Smooth muscle cell (in vitro differentiated cells): Measurements from ENCODE around the gene KCNJ1. TPM values are rescaled to one million over a fixed set of nuclear protein-coding genes. Genes with fewer than 3 reads are reported as not detected.

Experiments
- DNase-seq: peaks from one replicate; lab custom pipeline; 2025; ENCODE audit not compliant: unreplicated experiment; lab: John Stamatoyannopoulos, UW
- H2AFZ ChIP-seq: fragments of 200-600 bp; sonication (generic); 2 replicates; pipeline ENCODE4 v1.6.0; 2016; ENCODE audit warnings: antibody characterized with exemption, low read depth, mild to moderate bottlenecking
- H3F3A ChIP-seq: fragments of 200-600 bp; sonication (generic); 2 replicates; pipeline ENCODE4 v1.6.0; 2017; ENCODE audit warnings: antibody characterized with exemption, low read depth
- H3K27ac ChIP-seq: fragments of 200-600 bp; sonication (generic); 2 replicates; pipeline ENCODE4 v1.5.1; 2016; ENCODE audit warnings: low read depth, mild to moderate bottlenecking
- H3K27me3 ChIP-seq: fragments of 200-600 bp; sonication (generic); 2 replicates; pipeline ENCODE4 v1.6.1; 2016; ENCODE audit warnings: low read depth, mild to moderate bottlenecking
- H3K36me3 ChIP-seq: fragments of 200-600 bp; sonication (generic); 2 replicates; pipeline ENCODE4 v1.5.1; 2016; ENCODE audit warnings: low read depth
- H3K4me1 ChIP-seq: fragments of 200-600 bp; sonication (generic); 2 replicates; pipeline ENCODE4 v1.5.1; 2016; ENCODE audit warnings: low read depth
- H3K4me2 ChIP-seq: fragments of 200-600 bp; sonication (generic); 2 replicates; pipeline ENCODE4 v1.6.0; 2016; ENCODE audit warnings: mild to moderate bottlenecking
- H3K4me3 ChIP-seq: fragments of 200-600 bp; sonication (generic); 2 replicates; pipeline ENCODE4 v1.5.1; 2016; ENCODE audit warnings: mild to moderate bottlenecking
- H3K79me2 ChIP-seq: fragments of 200-600 bp; sonication (generic); 2 replicates; pipeline ENCODE4 v1.6.0; 2016; ENCODE audit warnings: low read depth, mild to moderate bottlenecking
- H3K9ac ChIP-seq: fragments of 200-600 bp; sonication (generic); 2 replicates; pipeline ENCODE4 v1.6.0; 2016; ENCODE audit warnings: low read depth
- H3K9me3 ChIP-seq: fragments of 200-600 bp; sonication (generic); replicated peaks from 2 replicates; pipeline ENCODE4 v1.5.1; 2016; ENCODE audit warnings: low read depth
- H4K20me1 ChIP-seq: fragments of 200-600 bp; sonication (generic); 2 replicates; pipeline ENCODE4 v1.6.0; 2016; ENCODE audit warnings: low read depth
- CTCF ChIP-seq: fragments of 200-600 bp; sonication (generic); IDR thresholded peaks from 2 replicates; pipeline ENCODE4 v1.5.1; 2017; ENCODE audit warnings: borderline replicate concordance, mild to moderate bottlenecking, antibody characterized with exemption; ENCODE audit not compliant: insufficient read depth, poor library complexity, severe bottlenecking
- WGBS: methylation state at CpG from one replicate; pipeline ENCODE4 v1.1.7; 2016; ENCODE audit warnings: low lambda C conversion rate; 5-methylcytosine and 5-hydroxymethylcytosine counted together
- polyA plus RNA-seq: library from polyadenylated mRNA; unstranded; fragments of >200 nt; fragmentation: Nextera tagmentation; extraction: Ambion mirVana; gene quantifications from 2 replicates; pipeline ENCODE4 v1.2.1, GENCODE V29; 2016
- total RNA-seq: library from RNA; depleted of rRNA; stranded (reverse); fragments of >200 nt; gene quantifications from 2 replicates; pipeline ENCODE4 v1.2.3, GENCODE V29; 2014

The KCNJ1 gene
- total and polyA plus RNA-seq, 2 experiments from 2014 or later: 0.99 TPM; not detected in 1

GRCh38 chr11:128895526-128895925 lies 28.4 kb upstream of the KCNJ1 start:
- Histone ChIP-seq H3K79me2 (no peaks in the 10 kb centered on the region), H3K4me3 (no peak overlapping the region), H3K9ac (no peak overlapping the region), H2AFZ (no peak overlapping the region), H4K20me1 (no peaks in the 10 kb centered on the region), H3K36me3 (no peaks in the 10 kb centered on the region), H3F3A (no peaks in the 10 kb centered on the region), H3K9me3 (no peaks in the 10 kb centered on the region), H3K4me1 (peaks cover 15% of the 10 kb centered on the region), H3K4me2 (no peak overlapping the region), H3K27me3 (peaks cover 41% of the 10 kb centered on the region), H3K27ac (no peak overlapping the region)
- no peak for TF ChIP-seq CTCF
- WGBS: 87% methylated on average over 9 of the region's 9 CpGs
- no peak for DNase-seq

- no peaks in the 10 kb centered on the region for H3K9me3 ChIP-seq
- H3K27ac ChIP-seq: no peak overlapping the region
- DNase-seq: no peak
- WGBS: 92% methylated on average over 6 of the region's 6 CpGs
- no peak overlapping the region for H3K4me2 ChIP-seq
- no peak overlapping the region for H3K9ac ChIP-seq
- H3K4me3 ChIP-seq: no peak overlapping the region
- H3K36me3 ChIP-seq: no peaks in the 10 kb centered on the region
- H3K4me1 ChIP-seq: peaks cover 23% of the 10 kb centered on the region
- H3F3A ChIP-seq: no peaks in the 10 kb centered on the region
- TF ChIP-seq CTCF: no peak
- H3K27me3 ChIP-seq: peaks cover 42% of the 10 kb centered on the region
- no peaks in the 10 kb centered on the region for H3K79me2 ChIP-seq
- no peak overlapping the region for H2AFZ ChIP-seq
- H4K20me1 ChIP-seq: no peaks in the 10 kb centered on the region
Observed at GRCh38 chr11:128894685-128895084, 27.6 kb upstream of the KCNJ1 start.

GRCh38 chr11:128894286-128894681 lies 27.2 kb upstream of the KCNJ1 start:
- H3K4me1 ChIP-seq: peaks cover 27% of the 10 kb centered on the region
- H3K9me3 ChIP-seq: no peaks in the 10 kb centered on the region
- no peak for TF ChIP-seq CTCF
- H3K27ac ChIP-seq: no peak overlapping the region
- 92% methylated on average over 3 of the region's 3 CpGs for WGBS
- DNase-seq: no peak
- no peaks in the 10 kb centered on the region for H4K20me1 ChIP-seq
- no peaks in the 10 kb centered on the region for H3F3A ChIP-seq
- no peak overlapping the region for H2AFZ ChIP-seq
- H3K27me3 ChIP-seq: peaks cover 46% of the 10 kb centered on the region
- no peaks in the 10 kb centered on the region for H3K36me3 ChIP-seq
- H3K4me3 ChIP-seq: no peak overlapping the region
- no peak overlapping the region for H3K9ac ChIP-seq
- H3K79me2 ChIP-seq: no peaks in the 10 kb centered on the region
- H3K4me2 ChIP-seq: no peak overlapping the region

- Histone ChIP-seq H3K9me3 (no peaks in the 10 kb centered on the region), H3K36me3 (no peaks in the 10 kb centered on the region), H3K4me3 (no peak overlapping the region), H3K79me2 (no peaks in the 10 kb centered on the region), H3K4me2 (no peak overlapping the region), H3K27ac (no peak overlapping the region), H3K4me1 (peaks cover 28% of the 10 kb centered on the region), H2AFZ (no peak overlapping the region), H3K9ac (no peak overlapping the region), H4K20me1 (no peaks in the 10 kb centered on the region), H3F3A (no peaks in the 10 kb centered on the region), H3K27me3 (peaks cover 49% of the 10 kb centered on the region)
- WGBS: 78% methylated on average over 9 of the region's 9 CpGs
- no peak for TF ChIP-seq CTCF
- DNase-seq: no peak
Observed at GRCh38 chr11:128893578-128894285, 26.6 kb upstream of the KCNJ1 start.
